ENCODE data around the gene LYZL1. TPM values are rescaled to one million over a fixed set of nuclear protein-coding genes. Genes with fewer than 3 reads are reported as not detected.

The LYZL1 gene
- total and polyA plus RNA-seq, 2 of the 8 experiments (the other 6 are each of a cell fraction or from before 2014, with no cell fraction given), result not detected

DNA sequence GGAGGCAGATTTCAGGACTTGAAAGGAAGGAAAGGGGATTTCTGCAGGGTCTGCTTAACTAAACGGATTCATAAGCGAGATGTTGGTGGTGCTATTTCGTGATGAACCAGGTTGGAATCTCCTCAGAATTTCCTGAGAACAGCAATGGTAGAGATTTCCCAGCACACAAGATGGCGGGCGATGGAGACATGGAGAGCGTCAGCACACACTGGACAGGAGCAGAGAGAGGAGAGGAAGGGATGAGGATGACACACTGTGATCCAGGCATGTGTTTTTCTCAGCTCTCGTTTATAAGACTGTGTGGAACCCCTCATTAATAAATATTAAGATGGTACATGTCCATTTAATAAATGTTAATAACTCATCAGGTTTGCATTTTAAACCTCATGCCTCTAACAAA lies 43.9 kb upstream of the LYZL1 start (continued):
- no peak for TF ChIP-seq SP2 (IDR thresholded peaks at IDR 0.05; ENCODE audit: low read length)

Data from H1 (cell line).